ENCODE data around the gene CACNA1B.

Gene CACNA1B

GRCh38 chr9:138060365-138060764 is 182.8 kb downstream of the CACNA1B start:
- H3K27me3 ChIP-seq (ENCODE audit: control insufficient read depth in 3 of 3, insufficient read depth in 3 of 3, low read depth in 1 of 3, low read length in 3 of 3), result no peaks in the 10 kb centered on the region
- H4K8ac ChIP-seq (ENCODE audit: low read depth, low read length), result no peak overlapping the region
- H2BK12ac ChIP-seq (ENCODE audit: low read length), result no peak overlapping the region
- no peak overlapping the region for H3K4me2 ChIP-seq (ENCODE audit: insufficient read depth, low read length, poor library complexity, severe bottlenecking)
- no peak overlapping the region for H2BK5ac ChIP-seq (ENCODE audit: low read length)
- WGBS, 2 donors (ENCODE audit: extremely low coverage in 2 of 2, insufficient read length in 2 of 2, insufficient replicate concordance in 1 of 2), result no CpG with 5 or more reads among the region's 8 CpGs
- H3K27ac ChIP-seq (replicated peaks; ENCODE audit: low read length), result no peak overlapping the region
- H3K23ac ChIP-seq (ENCODE audit: low read depth, low read length, poor library complexity), result no peak overlapping the region
- H2BK120ac ChIP-seq (ENCODE audit: low read depth, low read length), result no peak overlapping the region
- no peak for DNase-seq (ENCODE audit: low spot score)
- H3K9ac ChIP-seq (ENCODE audit: low read depth, low read length, poor library complexity), result no peak overlapping the region
- H3K4me1 ChIP-seq (ENCODE audit: control insufficient read depth in 2 of 2, insufficient read depth in 1 of 2, low read depth in 1 of 2, low read length in 2 of 2), result no peaks in the 10 kb centered on the region
- no peak overlapping the region for H3K18ac ChIP-seq (ENCODE audit: low read length)
- no peaks in the 10 kb centered on the region for H3K36me3 ChIP-seq (replicated peaks in 1 of 2; ENCODE audit: control insufficient read depth in 2 of 2, insufficient read depth in 2 of 2, low read length in 2 of 2)
- H2BK15ac ChIP-seq (ENCODE audit: low read length), result no peak overlapping the region
- H3K79me1 ChIP-seq (ENCODE audit: low read depth, low read length), result no peaks in the 10 kb centered on the region
- H3K4me3 ChIP-seq (ENCODE audit: low read length in 2 of 2), result peak overlapping the region in 1 of 2 donors; percentile 40
- no peak overlapping the region for H2AK5ac ChIP-seq (ENCODE audit: low read depth, low read length)
- H4K91ac ChIP-seq (ENCODE audit: low read depth, low read length, poor library complexity), result no peak overlapping the region
- no peak overlapping the region for H3K4ac ChIP-seq (ENCODE audit: low read length)
- H2AFZ ChIP-seq (ENCODE audit: low read length), result no peak overlapping the region
- H3K14ac ChIP-seq (ENCODE audit: low read length), result no peak overlapping the region
- H3K9me3 ChIP-seq (replicated peaks in 1 of 2; ENCODE audit: control insufficient read depth in 2 of 2, insufficient read depth in 1 of 2, low read depth in 1 of 2, low read length in 2 of 2), result peaks cover 0 to 27% of the 10 kb centered on the region in 2 donors

GRCh38 chr9:138060881-138061280 is 183.3 kb downstream of the CACNA1B start:
- no peak for DNase-seq (ENCODE audit: low spot score)
- no peaks in the 10 kb centered on the region for H3K36me3 ChIP-seq (replicated peaks in 1 of 2; ENCODE audit: control insufficient read depth in 2 of 2, insufficient read depth in 2 of 2, low read length in 2 of 2)
- H4K91ac ChIP-seq (ENCODE audit: low read depth, low read length, poor library complexity), result no peak overlapping the region
- no peak overlapping the region for H2BK12ac ChIP-seq (ENCODE audit: low read length)
- H3K4me3 ChIP-seq (ENCODE audit: low read length in 2 of 2), result no peak overlapping the region
- H3K9ac ChIP-seq (ENCODE audit: low read depth, low read length, poor library complexity), result no peak overlapping the region
- H3K9me3 ChIP-seq (replicated peaks in 1 of 2; ENCODE audit: control insufficient read depth in 2 of 2, insufficient read depth in 1 of 2, low read depth in 1 of 2, low read length in 2 of 2), result peaks cover 0 to 30% of the 10 kb centered on the region in 2 donors
- no peak overlapping the region for H3K4ac ChIP-seq (ENCODE audit: low read length)
- no peak overlapping the region for H4K8ac ChIP-seq (ENCODE audit: low read depth, low read length)
- no peaks in the 10 kb centered on the region for H3K27me3 ChIP-seq (ENCODE audit: control insufficient read depth in 3 of 3, insufficient read depth in 3 of 3, low read depth in 1 of 3, low read length in 3 of 3)
- H2AK5ac ChIP-seq (ENCODE audit: low read depth, low read length), result no peak overlapping the region
- no peak overlapping the region for H3K4me2 ChIP-seq (ENCODE audit: insufficient read depth, low read length, poor library complexity, severe bottlenecking)
- no peak overlapping the region for H2BK15ac ChIP-seq (ENCODE audit: low read length)
- H3K14ac ChIP-seq (ENCODE audit: low read length), result peak overlapping the region; percentile 22
- H3K18ac ChIP-seq (ENCODE audit: low read length), result no peak overlapping the region
- no peak overlapping the region for H2BK5ac ChIP-seq (ENCODE audit: low read length)
- H3K27ac ChIP-seq (replicated peaks; ENCODE audit: low read length), result no peak overlapping the region
- no peak overlapping the region for H3K23ac ChIP-seq (ENCODE audit: low read depth, low read length, poor library complexity)
- no CpG with 5 or more reads among the region's 8 CpGs for WGBS, 2 donors (ENCODE audit: extremely low coverage in 2 of 2, insufficient read length in 2 of 2, insufficient replicate concordance in 1 of 2)
- no peaks in the 10 kb centered on the region for H3K4me1 ChIP-seq (ENCODE audit: control insufficient read depth in 2 of 2, insufficient read depth in 1 of 2, low read depth in 1 of 2, low read length in 2 of 2)
- H2AFZ ChIP-seq (ENCODE audit: low read length), result no peak overlapping the region
- H2BK120ac ChIP-seq (ENCODE audit: low read depth, low read length), result no peak overlapping the region
- no peaks in the 10 kb centered on the region for H3K79me1 ChIP-seq (ENCODE audit: low read depth, low read length)

GRCh38 chr9:138061631-138062030 is 184.0 kb downstream of the CACNA1B start:
- no peak overlapping the region for H2AFZ ChIP-seq (ENCODE audit: low read length)
- peaks cover 0 to 30% of the 10 kb centered on the region in 2 donors for H3K9me3 ChIP-seq (replicated peaks in 1 of 2; ENCODE audit: control insufficient read depth in 2 of 2, insufficient read depth in 1 of 2, low read depth in 1 of 2, low read length in 2 of 2)
- H3K27me3 ChIP-seq (ENCODE audit: control insufficient read depth in 3 of 3, insufficient read depth in 3 of 3, low read depth in 1 of 3, low read length in 3 of 3), result no peaks in the 10 kb centered on the region
- no peak overlapping the region for H4K8ac ChIP-seq (ENCODE audit: low read depth, low read length)
- no peak overlapping the region for H3K4ac ChIP-seq (ENCODE audit: low read length)
- no peak overlapping the region for H4K91ac ChIP-seq (ENCODE audit: low read depth, low read length, poor library complexity)
- no peak overlapping the region for H3K27ac ChIP-seq (replicated peaks; ENCODE audit: low read length)
- WGBS, 2 donors (ENCODE audit: extremely low coverage in 2 of 2, insufficient read length in 2 of 2, insufficient replicate concordance in 1 of 2), result no CpG with 5 or more reads among the region's 6 CpGs
- no peak overlapping the region for H3K18ac ChIP-seq (ENCODE audit: low read length)
- no peaks in the 10 kb centered on the region for H3K4me1 ChIP-seq (ENCODE audit: control insufficient read depth in 2 of 2, insufficient read depth in 1 of 2, low read depth in 1 of 2, low read length in 2 of 2)
- no peak overlapping the region for H2AK5ac ChIP-seq (ENCODE audit: low read depth, low read length)
- H3K9ac ChIP-seq (ENCODE audit: low read depth, low read length, poor library complexity), result no peak overlapping the region
- no peak overlapping the region for H2BK5ac ChIP-seq (ENCODE audit: low read length)
- H3K4me3 ChIP-seq (ENCODE audit: low read length in 2 of 2), result no peak overlapping the region
- H3K23ac ChIP-seq (ENCODE audit: low read depth, low read length, poor library complexity), result no peak overlapping the region
- H3K79me1 ChIP-seq (ENCODE audit: low read depth, low read length), result no peaks in the 10 kb centered on the region
- H3K36me3 ChIP-seq (replicated peaks in 1 of 2; ENCODE audit: control insufficient read depth in 2 of 2, insufficient read depth in 2 of 2, low read length in 2 of 2), result no peaks in the 10 kb centered on the region
- H2BK12ac ChIP-seq (ENCODE audit: low read length), result no peak overlapping the region
- H3K4me2 ChIP-seq (ENCODE audit: insufficient read depth, low read length, poor library complexity, severe bottlenecking), result no peak overlapping the region
- no peak overlapping the region for H2BK120ac ChIP-seq (ENCODE audit: low read depth, low read length)
- H3K14ac ChIP-seq (ENCODE audit: low read length), result no peak overlapping the region
- no peak overlapping the region for H2BK15ac ChIP-seq (ENCODE audit: low read length)
- DNase-seq (ENCODE audit: low spot score), result no peak

GRCh38 chr9:138062196-138062595 is 184.6 kb downstream of the CACNA1B start:
- Histone ChIP-seq H3K27me3 (ENCODE audit: control insufficient read depth in 3 of 3, insufficient read depth in 3 of 3, low read depth in 1 of 3, low read length in 3 of 3) (no peaks in the 10 kb centered on the region), H3K27ac (replicated peaks; ENCODE audit: low read length) (no peak overlapping the region), H3K4ac (ENCODE audit: low read length) (no peak overlapping the region), H2AK5ac (ENCODE audit: low read depth, low read length) (no peak overlapping the region), H3K18ac (ENCODE audit: low read length) (no peak overlapping the region), H3K9ac (ENCODE audit: low read depth, low read length, poor library complexity) (no peak overlapping the region), H3K4me1 (ENCODE audit: control insufficient read depth in 2 of 2, insufficient read depth in 1 of 2, low read depth in 1 of 2, low read length in 2 of 2) (no peaks in the 10 kb centered on the region), H3K79me1 (ENCODE audit: low read depth, low read length) (no peaks in the 10 kb centered on the region), H2BK120ac (ENCODE audit: low read depth, low read length) (no peak overlapping the region), H3K9me3 (replicated peaks in 1 of 2; ENCODE audit: control insufficient read depth in 2 of 2, insufficient read depth in 1 of 2, low read depth in 1 of 2, low read length in 2 of 2) (peaks cover 0 to 30% of the 10 kb centered on the region in 2 donors), H3K23ac (ENCODE audit: low read depth, low read length, poor library complexity) (no peak overlapping the region), H4K8ac (ENCODE audit: low read depth, low read length) (no peak overlapping the region), H2BK12ac (ENCODE audit: low read length) (no peak overlapping the region), H2BK5ac (ENCODE audit: low read length) (no peak overlapping the region), H2BK15ac (ENCODE audit: low read length) (no peak overlapping the region), H3K4me2 (ENCODE audit: insufficient read depth, low read length, poor library complexity, severe bottlenecking) (no peak overlapping the region), H3K4me3 (ENCODE audit: low read length in 2 of 2) (peak overlapping the region in 1 of 2 donors; percentile 48), H3K14ac (ENCODE audit: low read length) (no peak overlapping the region), H3K36me3 (replicated peaks in 1 of 2; ENCODE audit: control insufficient read depth in 2 of 2, insufficient read depth in 2 of 2, low read length in 2 of 2) (no peaks in the 10 kb centered on the region), H4K91ac (ENCODE audit: low read depth, low read length, poor library complexity) (no peak overlapping the region), H2AFZ (ENCODE audit: low read length) (no peak overlapping the region)
- DNase-seq (ENCODE audit: low spot score), result no peak
- WGBS, 2 donors (ENCODE audit: extremely low coverage in 2 of 2, insufficient read length in 2 of 2, insufficient replicate concordance in 1 of 2), result no CpG with 5 or more reads among the region's 7 CpGs
